ENCODE results near the gene ANO5.

GRCh38 chr11:22256876-22257275 is 64.0 kb downstream of the ANO5 start:
- TF ChIP-seq POLR2AphosphoS5 (IDR thresholded peaks at IDR 0.05; ENCODE audit: insufficient read depth, low read depth, low read length) = no peak
- no peak for TF ChIP-seq POLR2A (IDR thresholded peaks at IDR 0.05; ENCODE audit: low read depth, low read length)
- TF ChIP-seq EZH2 (IDR thresholded peaks at IDR 0.05; ENCODE audit: borderline replicate concordance, low read depth, low read length, severe bottlenecking) = no peak
- no peak for TF ChIP-seq CTCF (IDR thresholded peaks at IDR 0.05; ENCODE audit: extremely low read depth in 1 of 2, insufficient read depth in 1 of 2, low read depth in 1 of 2, low read length in 2 of 2)
- TF ChIP-seq FOS (IDR thresholded peaks at IDR 0.05; ENCODE audit: borderline replicate concordance, insufficient read depth, low read length) = no peak
- TF ChIP-seq JUN (IDR thresholded peaks at IDR 0.05; ENCODE audit: borderline replicate concordance, insufficient read depth, insufficient read length, low read depth) = no peak
- TF ChIP-seq, protein P1, sequence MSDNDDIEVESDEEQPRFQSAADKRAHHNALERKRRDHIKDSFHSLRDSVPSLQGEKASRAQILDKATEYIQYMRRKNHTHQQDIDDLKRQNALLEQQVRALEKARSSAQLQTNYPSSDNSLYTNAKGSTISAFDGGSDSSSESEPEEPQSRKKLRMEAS (IDR thresholded peaks at IDR 0.05; ENCODE audit: insufficient read depth, insufficient read length) = no peak
- no peak for TF ChIP-seq GATA2 (IDR thresholded peaks at IDR 0.05; ENCODE audit: insufficient read depth, insufficient read length, low read depth, low read length)
